ENCODE data around the gene PXMP4. TPM values are rescaled to one million over a fixed set of nuclear protein-coding genes. Genes with fewer than 3 reads are reported as not detected.

The PXMP4 gene
- total RNA-seq, 1 donor from 2014 or later, result 7.4 TPM

GRCh38 chr20:33681728-33682353 lies 38.3 kb downstream of the PXMP4 start:
- no peaks in the 10 kb centered on the region for H3K27me3 Mint-ChIP-seq (ENCODE audit: low read depth)
- intact Hi-C loops (cut with micrococcal nuclease), result loop anchor here (10.0 kb wide), 1 partner anchor 313 kb away; the partner anchor contains the start of gene RALY

GRCh38 chr20:33681288-33681687 lies 38.8 kb downstream of the PXMP4 start:
- H3K9me3 Mint-ChIP-seq, result no peaks in the 10 kb centered on the region
- DNase-seq (ENCODE audit: low spot score), result no peak
- intact Hi-C loops (cut with micrococcal nuclease), result loop anchor here (10.0 kb wide), 1 partner anchor 314 kb away; the partner anchor contains the start of gene RALY
- H3K27me3 Mint-ChIP-seq (ENCODE audit: low read depth), result no peaks in the 10 kb centered on the region
- H3K36me3 Mint-ChIP-seq (ENCODE audit: low read depth), result peaks cover 64% of the 10 kb centered on the region
- peaks cover 61% of the 10 kb centered on the region for H3K4me1 Mint-ChIP-seq (ENCODE audit: low read depth)
- peak overlapping the region; percentile 71 for H3K27ac Mint-ChIP-seq
- no peak overlapping the region for H3K4me3 Mint-ChIP-seq (ENCODE audit: low read depth)

More at GRCh38 chr20:33681728-33682353, 38.3 kb downstream of the PXMP4 start:
- H3K4me3 Mint-ChIP-seq (ENCODE audit: low read depth), result peak overlapping the region; percentile 22
- H3K27ac Mint-ChIP-seq, result peak overlapping the region; percentile 71
- peaks cover 59% of the 10 kb centered on the region for H3K36me3 Mint-ChIP-seq (ENCODE audit: low read depth)
- DNase-seq (ENCODE audit: low spot score), result no peak
- peaks cover 65% of the 10 kb centered on the region for H3K4me1 Mint-ChIP-seq (ENCODE audit: low read depth)
- no peaks in the 10 kb centered on the region for H3K9me3 Mint-ChIP-seq

- Mint-ChIP-seq H3K36me3 (ENCODE audit: low read depth) (peaks cover 69% of the 10 kb centered on the region), H3K4me1 (ENCODE audit: low read depth) (peaks cover 61% of the 10 kb centered on the region), H3K27ac (peak overlapping the region; percentile 49), H3K4me3 (ENCODE audit: low read depth) (peak overlapping the region; percentile 13), H3K9me3 (no peaks in the 10 kb centered on the region), H3K27me3 (ENCODE audit: low read depth) (no peaks in the 10 kb centered on the region)
- intact Hi-C loops (cut with micrococcal nuclease), result loop anchor here (10.0 kb wide), 1 partner anchor 314 kb away; the partner anchor contains the start of gene RALY
- no peak for DNase-seq (ENCODE audit: low spot score)
These were observed 39.4 kb downstream of the PXMP4 start for GRCh38 chr20:33680686-33681085.

- H3K4me3 Mint-ChIP-seq (ENCODE audit: low read depth), result no peak overlapping the region
- intact Hi-C loops (cut with micrococcal nuclease), result loop anchor here (10.0 kb wide), 1 partner anchor 315 kb away; the partner anchor contains the start of gene RALY
- H3K36me3 Mint-ChIP-seq (ENCODE audit: low read depth), result peaks cover 74% of the 10 kb centered on the region
- no peaks in the 10 kb centered on the region for H3K27me3 Mint-ChIP-seq (ENCODE audit: low read depth)
- peak overlapping the region; percentile 72 for H3K27ac Mint-ChIP-seq
- no peaks in the 10 kb centered on the region for H3K9me3 Mint-ChIP-seq
- H3K4me1 Mint-ChIP-seq (ENCODE audit: low read depth), result peaks cover 60% of the 10 kb centered on the region
- no peak for DNase-seq (ENCODE audit: low spot score)
These were observed 40.2 kb downstream of the PXMP4 start for GRCh38 chr20:33679758-33680485.

GRCh38 chr20:33677991-33678702 lies 42.0 kb downstream of the PXMP4 start:
- peak overlapping the region; percentile 7 for H3K4me3 Mint-ChIP-seq (ENCODE audit: low read depth)
- H3K27me3 Mint-ChIP-seq (ENCODE audit: low read depth), result no peaks in the 10 kb centered on the region
- H3K9me3 Mint-ChIP-seq, result no peaks in the 10 kb centered on the region
- peak overlapping the region; percentile 65 for H3K27ac Mint-ChIP-seq
- H3K4me1 Mint-ChIP-seq (ENCODE audit: low read depth), result peaks cover 57% of the 10 kb centered on the region
- intact Hi-C loops (cut with micrococcal nuclease), result no loop called here
- H3K36me3 Mint-ChIP-seq (ENCODE audit: low read depth), result peaks cover 64% of the 10 kb centered on the region
- no peak for DNase-seq (ENCODE audit: low spot score)

- peaks cover 52% of the 10 kb centered on the region for H3K4me1 Mint-ChIP-seq (ENCODE audit: low read depth)
- H3K27me3 Mint-ChIP-seq (ENCODE audit: low read depth), result no peaks in the 10 kb centered on the region
- H3K9me3 Mint-ChIP-seq, result no peaks in the 10 kb centered on the region
- DNase-seq (ENCODE audit: low spot score), result no peak
- H3K4me3 Mint-ChIP-seq (ENCODE audit: low read depth), result no peak overlapping the region
- no peak overlapping the region for H3K27ac Mint-ChIP-seq
- H3K36me3 Mint-ChIP-seq (ENCODE audit: low read depth), result peaks cover 57% of the 10 kb centered on the region
- intact Hi-C loops (cut with micrococcal nuclease), result no loop called here
These were observed 43.2 kb downstream of the PXMP4 start for GRCh38 chr20:33676652-33677645.

GRCh38 chr20:33676121-33676520 lies 44.0 kb downstream of the PXMP4 start:
- no peaks in the 10 kb centered on the region for H3K27me3 Mint-ChIP-seq (ENCODE audit: low read depth)
- peaks cover 49% of the 10 kb centered on the region for H3K36me3 Mint-ChIP-seq (ENCODE audit: low read depth)
- no peak overlapping the region for H3K4me3 Mint-ChIP-seq (ENCODE audit: low read depth)
- no peak overlapping the region for H3K27ac Mint-ChIP-seq
- H3K4me1 Mint-ChIP-seq (ENCODE audit: low read depth), result peaks cover 45% of the 10 kb centered on the region
- H3K9me3 Mint-ChIP-seq, result no peaks in the 10 kb centered on the region
- no peak for DNase-seq (ENCODE audit: low spot score)
- intact Hi-C loops (cut with micrococcal nuclease), result no loop called here

- Mint-ChIP-seq H3K4me1 (ENCODE audit: low read depth) (peaks cover 37% of the 10 kb centered on the region), H3K9me3 (no peaks in the 10 kb centered on the region), H3K4me3 (ENCODE audit: low read depth) (peak overlapping the region; percentile 73), H3K27ac (peak overlapping the region; percentile 53), H3K27me3 (ENCODE audit: low read depth) (no peaks in the 10 kb centered on the region), H3K36me3 (ENCODE audit: low read depth) (peaks cover 43% of the 10 kb centered on the region)
- no peak for DNase-seq (ENCODE audit: low spot score)
- intact Hi-C loops (cut with micrococcal nuclease), result no loop called here
These were observed 44.8 kb downstream of the PXMP4 start for GRCh38 chr20:33675136-33675959.

- peak within 1 kb of the TSS; percentile 85 for H3K4me3 Mint-ChIP-seq (ENCODE audit: low read depth)
- H3K9me3 Mint-ChIP-seq, result no peaks in the 10 kb centered on the region
- intact Hi-C loops (cut with micrococcal nuclease), result no loop called here
- peaks cover 46% of the 10 kb centered on the region for H3K36me3 Mint-ChIP-seq (ENCODE audit: low read depth)
- DNase-seq (ENCODE audit: low spot score), result peak; percentile 65
- peak within 1 kb of the TSS; percentile 75 for H3K27ac Mint-ChIP-seq
- H3K4me1 Mint-ChIP-seq (ENCODE audit: low read depth), result peaks cover 31% of the 10 kb centered on the region
- no peaks in the 10 kb centered on the region for H3K27me3 Mint-ChIP-seq (ENCODE audit: low read depth)
These were observed 45.6 kb downstream of the PXMP4 start, which contains the start of gene NECAB3 for GRCh38 chr20:33674294-33675135. NECAB3 (minus strand) TSS chr20:33674428; CDS start chr20:33674352, 76 bp downstream.

GRCh38 chr20:33673410-33674293 lies 46.5 kb downstream of the PXMP4 start:
- peak overlapping the region; percentile 75 for H3K27ac Mint-ChIP-seq
- peaks cover 22% of the 10 kb centered on the region for H3K4me1 Mint-ChIP-seq (ENCODE audit: low read depth)
- intact Hi-C loops (cut with micrococcal nuclease), result no loop called here
- H3K36me3 Mint-ChIP-seq (ENCODE audit: low read depth), result peaks cover 38% of the 10 kb centered on the region
- no peaks in the 10 kb centered on the region for H3K27me3 Mint-ChIP-seq (ENCODE audit: low read depth)
- DNase-seq (ENCODE audit: low spot score), result no peak
- H3K9me3 Mint-ChIP-seq, result no peaks in the 10 kb centered on the region
- H3K4me3 Mint-ChIP-seq (ENCODE audit: low read depth), result peak overlapping the region; percentile 85
